RKO (cell line): Measurements from ENCODE around the gene GMCL2.
"Not testable (repeated sequence)": the region's sequence is repeated elsewhere in the genome, so short reads cannot be mapped to it uniquely, and the experiment has no call there.

Experiments
- DNase-seq: peaks from one replicate; pipeline ENCODE4 v3.0.0-alpha.2; 2016; ENCODE audit warnings: low spot score

GMCL2 gene, protein sequence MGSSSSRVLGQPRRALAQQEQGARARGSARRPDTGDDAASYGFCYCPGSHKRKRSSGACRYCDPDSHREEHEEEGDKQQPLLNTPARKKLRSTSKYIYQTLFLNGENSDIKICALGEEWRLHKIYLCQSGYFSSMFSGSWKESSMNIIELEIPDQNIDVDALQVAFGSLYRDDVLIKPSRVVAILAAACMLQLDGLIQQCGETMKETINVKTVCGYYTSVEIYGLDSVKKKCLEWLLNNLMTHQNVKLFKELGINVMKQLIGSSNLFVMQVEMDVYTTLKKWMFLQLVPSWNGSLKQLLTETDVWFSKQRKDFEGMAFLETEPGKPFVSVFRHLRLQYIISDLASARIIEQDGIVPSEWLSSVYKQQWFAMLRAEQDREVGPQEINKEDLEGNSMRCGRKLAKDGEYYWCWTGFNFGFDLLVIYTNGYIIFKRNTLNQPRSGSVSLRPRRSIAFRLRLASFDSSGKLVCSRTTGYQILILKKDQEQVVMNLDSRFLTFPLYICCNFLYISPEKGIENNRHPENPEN

DNA sequence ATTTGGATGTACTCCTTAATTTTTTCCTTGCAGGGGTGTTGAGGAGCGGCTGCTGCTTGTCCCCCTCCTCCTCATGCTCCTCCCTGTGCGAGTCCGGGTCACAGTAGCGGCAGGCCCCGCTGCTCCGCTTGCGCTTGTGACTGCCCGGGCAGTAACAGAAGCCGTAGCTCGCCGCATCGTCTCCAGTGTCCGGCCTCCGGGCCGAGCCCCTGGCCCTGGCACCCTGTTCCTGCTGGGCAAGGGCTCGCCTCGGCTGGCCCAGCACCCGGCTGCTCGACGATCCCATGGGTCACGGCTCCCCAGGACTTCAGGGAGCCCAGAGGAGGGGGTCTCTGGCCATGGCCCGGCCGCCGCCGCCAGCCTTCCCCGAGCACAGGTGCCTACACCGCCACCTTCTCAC, at the start of gene GMCL2:
Gene GMCL2 (minus strand): TSS at position 358 of the 400 bp plus-strand sequence. CDS start 72 bp downstream, at position 286.
- no peak for DNase-seq

DNA sequence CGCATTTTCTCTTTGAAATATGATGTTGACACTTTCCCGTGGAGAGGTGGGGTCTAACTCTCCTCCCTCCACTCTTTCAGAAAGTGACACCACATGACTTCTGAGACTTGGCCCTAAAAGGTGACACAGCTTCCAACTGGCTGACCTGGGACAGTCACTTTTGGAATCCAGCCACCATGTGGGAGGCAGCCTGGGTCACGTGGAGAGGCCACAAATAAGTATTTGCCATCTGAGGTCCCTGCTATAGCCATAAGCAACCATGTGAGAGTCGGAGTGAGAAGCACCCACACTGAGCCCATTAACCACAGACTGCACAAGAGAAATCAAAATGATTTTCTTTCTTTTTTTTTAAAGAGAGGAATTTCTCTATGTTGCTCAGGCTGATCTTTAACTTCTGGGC, 49.5 kb upstream of the GMCL2 start:
- no peak for DNase-seq

DNA sequence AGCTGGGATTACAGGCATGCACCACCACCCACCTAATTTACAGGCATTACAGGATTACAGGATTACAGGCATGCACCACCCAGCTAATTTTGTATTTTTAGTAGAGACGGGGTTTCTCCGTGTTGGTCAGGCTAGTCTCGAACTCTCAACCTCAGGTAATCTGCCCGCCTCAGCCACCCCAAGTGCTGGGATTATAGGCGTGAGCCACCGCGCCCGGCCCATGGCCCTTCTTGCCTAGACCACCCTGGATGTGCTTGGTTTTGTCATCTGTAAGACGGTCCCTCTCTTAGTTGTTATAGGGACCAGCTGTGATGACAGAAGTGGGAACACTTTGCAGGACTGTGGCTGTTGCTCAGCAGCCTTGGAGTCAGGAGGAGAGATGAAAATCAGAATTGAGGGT, 49.0 kb upstream of the GMCL2 start:
- DNase-seq: no peak

DNA sequence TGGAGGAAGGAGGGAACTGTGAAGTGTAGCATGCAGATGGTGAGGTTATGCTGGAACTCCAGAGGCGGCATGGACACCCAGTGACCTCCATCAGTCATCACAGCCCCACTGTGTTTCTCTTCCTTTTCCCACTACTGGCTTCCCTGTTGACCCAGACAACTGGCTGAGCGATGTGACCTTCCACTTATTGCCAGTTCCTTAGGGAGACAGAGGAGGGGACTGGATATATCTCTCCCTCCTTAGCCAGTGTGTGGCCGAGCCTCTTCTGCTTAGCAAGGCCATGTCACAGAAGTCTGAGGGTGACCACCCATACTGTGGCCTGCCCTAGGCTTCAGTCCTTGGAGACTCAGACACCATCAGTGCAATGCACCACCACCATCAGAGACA, 48.4 kb upstream of the GMCL2 start:
- no peak for DNase-seq

DNA sequence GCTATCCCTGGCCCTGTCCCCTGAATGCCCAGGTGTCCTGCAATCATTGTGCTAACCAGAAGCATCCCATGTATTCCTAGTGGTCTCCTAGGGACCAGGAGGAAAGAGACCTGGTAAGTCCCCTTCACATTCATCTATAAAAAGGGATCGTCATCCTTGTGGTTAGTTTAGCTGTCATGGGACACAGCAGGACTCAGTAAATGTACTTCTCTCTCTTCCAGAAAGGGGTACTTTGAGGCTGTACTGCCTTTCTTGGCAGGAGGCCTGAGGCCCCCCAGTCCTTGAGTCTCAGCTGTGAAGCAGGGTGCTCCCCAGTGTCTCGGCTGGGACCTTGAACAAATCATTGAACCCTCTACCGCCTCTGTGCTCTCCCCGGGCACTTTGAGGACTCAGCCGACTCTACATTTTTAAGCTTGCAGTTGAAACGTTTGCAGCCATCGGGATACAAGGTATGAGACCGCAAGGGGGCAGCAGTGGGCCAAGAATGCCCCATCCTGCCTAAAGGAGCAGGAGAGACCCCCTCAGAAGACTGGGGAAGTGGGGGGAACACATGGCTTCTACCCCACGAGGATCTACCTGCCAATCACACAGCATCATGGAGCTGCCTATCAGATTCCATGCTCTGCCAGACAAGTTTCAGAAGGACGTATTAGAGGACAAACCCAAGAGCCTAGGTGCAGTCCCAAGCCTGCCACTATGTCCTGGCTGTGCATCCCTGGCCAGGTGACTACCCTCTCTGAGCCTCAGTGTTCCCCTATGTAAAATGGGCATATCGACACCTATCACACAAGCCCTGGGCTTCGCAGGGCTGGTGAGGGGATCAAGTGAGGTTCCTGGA, 47.8 kb upstream of the GMCL2 start:
- DNase-seq: peak; percentile 67

DNA sequence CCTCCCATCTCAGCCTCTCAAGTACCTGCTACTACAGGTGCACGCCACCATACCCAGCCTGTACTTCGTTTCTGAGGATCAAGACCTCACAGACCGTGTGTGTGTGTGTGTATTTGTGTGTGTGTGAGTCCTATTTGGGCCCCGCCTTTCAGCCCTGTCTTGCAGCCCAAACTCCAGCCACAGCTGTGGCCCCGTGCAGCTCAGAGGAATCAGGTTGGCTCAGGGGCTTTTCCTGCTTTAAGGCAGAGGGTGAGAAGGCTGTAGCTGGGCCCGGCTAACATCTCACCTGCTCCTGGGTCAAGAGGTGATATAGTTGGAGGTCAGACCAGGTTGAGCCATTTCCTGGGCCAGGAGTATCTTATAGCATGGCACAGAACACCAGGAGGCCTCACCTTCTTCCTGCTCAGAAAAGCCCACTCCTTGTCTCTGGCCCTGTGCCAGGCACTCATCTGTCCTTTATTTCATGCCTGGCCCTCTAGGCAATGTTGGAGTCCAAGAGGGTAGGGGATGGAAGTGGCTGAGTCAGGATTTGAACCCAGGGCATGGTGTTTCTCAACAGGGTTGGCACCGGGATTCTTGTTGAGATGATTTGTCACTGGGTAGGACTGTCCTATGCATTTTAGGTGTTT, 47.1 kb upstream of the GMCL2 start:
- no peak for DNase-seq

DNA sequence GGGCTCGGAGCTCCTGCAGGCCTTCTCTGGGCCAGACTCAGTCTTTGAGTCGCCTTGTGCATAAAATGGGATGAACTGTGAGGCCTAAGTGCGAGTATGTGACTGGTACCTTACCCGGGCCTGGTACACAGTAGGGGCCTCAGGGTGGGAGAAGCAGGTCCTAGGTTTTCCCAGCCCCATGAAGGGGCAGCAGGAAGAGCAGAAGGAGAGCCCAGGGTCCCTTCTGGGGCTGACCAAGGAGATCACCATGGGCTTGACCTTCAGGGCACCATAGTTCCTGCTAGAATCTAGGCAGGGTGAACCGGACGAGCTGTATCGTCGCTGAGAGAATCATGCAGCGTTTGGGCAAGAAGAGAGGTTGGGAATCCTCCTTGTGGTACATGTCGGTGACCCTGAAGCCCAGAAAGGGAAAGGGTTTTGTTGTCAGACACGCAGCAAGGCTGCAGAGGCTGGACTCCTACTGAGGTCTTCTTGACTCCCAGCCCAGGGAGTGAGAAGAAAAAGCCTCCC, 45.8 kb upstream of the GMCL2 start:
- no peak for DNase-seq

DNA sequence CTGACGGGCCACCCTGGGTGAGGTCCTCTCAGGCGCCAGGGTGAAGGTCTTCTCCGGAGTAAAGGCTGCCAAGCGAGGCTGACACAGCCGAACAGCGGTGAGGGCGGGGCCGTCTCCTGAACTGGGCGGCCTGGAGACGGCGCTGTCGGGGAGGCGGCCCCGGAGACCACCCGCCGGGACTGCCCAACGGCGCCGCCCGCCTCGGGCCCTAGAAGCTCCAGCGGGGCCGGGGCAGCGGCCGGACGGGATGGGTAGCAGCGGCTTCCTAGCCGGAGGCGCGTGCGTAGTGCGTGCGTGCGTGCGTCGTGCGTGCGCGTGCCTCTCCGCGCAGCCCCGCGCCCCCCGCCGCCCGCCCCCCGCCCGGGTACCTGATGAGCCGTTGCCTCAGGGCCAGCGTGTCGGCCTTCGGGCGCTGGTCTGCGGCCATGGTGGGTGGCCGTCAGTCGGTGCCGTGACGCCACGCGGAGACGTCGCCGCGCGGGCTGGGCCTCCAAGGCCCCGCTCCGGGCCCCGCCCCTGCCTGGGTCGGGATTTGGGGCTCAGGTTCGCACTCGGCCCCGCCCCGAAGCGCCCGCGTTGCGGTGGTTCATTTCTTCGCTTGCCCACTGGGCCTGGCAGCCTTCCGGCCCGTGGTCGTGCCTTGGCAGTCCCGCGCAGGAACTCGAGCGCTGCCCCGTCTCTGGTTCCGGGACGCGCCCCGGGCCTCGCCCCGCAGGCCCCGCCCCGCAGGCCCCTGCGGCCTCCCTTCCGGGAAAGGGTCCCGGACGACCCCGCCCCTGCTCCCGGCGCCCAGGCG, 45.2 kb upstream of the GMCL2 start, which contains the start of gene PHYKPL:
Gene PHYKPL (minus strand): TSS at position 679 of the 796 bp plus-strand sequence. CDS start 252 bp downstream, at position 427.
- peak; percentile 76 for DNase-seq

DNA sequence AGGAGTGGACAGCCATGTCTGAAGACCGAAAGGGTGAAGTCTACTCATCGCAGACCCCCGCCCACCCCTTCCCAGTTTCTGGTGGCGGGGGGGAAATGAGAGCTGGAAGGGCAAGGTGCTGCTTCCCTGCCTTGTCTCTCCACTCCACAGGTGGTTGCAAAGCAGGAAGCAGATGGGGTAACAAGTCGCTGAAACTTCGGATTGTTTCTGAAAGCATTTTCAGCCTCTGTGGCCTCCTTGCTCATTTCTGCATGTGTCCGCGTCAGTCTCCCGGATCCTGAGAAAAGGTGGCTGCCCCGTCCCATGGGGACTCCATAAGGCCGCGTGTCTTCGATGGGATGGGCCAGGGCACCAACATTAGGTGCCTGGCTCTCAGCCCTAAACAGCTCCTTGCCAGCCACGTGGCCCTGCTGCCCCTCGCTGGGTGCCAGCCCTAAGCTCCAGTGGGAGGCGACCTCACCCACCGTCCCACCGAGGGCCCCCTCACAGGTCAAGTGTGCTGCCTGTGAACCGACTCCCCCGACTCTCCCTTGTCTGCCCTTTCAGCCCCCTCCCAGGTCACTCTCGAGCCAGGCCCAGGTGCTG, 44.5 kb upstream of the GMCL2 start:
- no peak for DNase-seq

DNA sequence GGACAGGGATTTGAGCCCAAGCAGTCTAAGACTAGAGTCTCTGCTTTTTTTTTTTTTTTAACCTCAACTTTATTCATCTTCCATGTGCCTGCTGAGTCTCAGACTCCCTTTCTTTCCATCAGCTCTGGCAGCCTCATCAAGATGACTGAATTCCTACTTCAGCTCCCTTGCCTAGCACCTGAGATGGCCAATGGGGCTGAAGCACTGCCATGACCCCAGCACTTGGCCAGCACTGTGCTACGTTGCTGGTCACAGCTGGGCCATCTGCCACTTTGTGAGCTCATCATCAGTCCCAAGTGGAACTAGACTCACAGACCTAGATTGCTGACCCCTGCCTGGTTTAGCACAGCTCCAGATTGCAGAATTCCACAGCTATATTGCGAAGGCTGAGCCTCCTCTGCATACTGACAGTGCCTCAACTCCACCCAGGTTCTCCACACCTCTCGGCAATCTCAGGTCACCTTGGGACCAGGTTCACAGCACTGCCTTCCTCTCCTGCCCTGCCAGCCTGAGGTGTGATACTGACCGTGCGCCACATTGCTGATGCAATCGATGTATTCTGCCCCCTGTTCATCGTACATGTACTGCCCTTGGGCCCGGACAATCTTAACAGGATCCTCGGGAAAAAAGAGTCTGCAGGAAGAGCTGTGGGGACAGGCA, 43.8 kb upstream of the GMCL2 start:
- DNase-seq: peak; percentile 72

DNA sequence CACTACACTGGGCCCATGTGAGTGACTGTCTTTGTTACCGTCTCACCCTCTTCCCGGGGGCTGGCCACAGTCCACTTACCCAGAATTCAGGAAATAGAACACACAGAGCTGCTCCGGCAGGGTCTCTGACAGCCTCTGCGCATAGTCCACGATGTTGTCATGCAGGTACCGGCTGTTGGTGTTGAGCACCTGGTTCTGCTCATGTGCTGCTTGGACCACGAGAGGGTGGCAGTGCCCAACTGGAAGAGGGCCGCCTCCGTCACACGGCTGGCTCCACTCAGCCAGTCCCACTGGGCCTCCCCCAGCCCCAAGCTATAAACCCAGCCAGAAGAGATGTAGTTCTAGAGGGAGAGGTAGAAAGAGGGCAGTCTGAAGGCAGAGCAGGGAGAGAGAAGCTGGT, 42.7 kb upstream of the GMCL2 start:
- DNase-seq: no peak

DNA sequence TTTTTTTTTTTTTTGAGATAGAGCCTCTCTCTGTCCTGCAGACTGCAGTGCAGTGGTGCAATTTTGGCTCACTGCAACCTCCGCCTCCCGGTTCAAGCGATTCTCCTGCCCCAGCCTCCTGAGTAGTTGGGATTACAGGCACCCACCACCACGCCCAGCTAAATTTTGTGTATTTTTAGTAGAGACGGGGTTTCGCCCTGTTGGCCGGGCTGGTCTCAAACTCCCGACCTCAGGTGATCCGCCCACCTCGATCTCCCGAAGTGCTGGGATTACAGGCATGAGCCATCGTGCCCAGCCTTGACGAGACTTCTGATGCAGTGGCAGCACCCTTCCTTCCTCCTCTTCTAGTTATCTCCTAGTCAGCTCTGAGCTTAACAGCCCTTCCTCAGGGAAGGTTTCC, 41.9 kb upstream of the GMCL2 start:
- DNase-seq: not testable (repeated sequence)

DNA sequence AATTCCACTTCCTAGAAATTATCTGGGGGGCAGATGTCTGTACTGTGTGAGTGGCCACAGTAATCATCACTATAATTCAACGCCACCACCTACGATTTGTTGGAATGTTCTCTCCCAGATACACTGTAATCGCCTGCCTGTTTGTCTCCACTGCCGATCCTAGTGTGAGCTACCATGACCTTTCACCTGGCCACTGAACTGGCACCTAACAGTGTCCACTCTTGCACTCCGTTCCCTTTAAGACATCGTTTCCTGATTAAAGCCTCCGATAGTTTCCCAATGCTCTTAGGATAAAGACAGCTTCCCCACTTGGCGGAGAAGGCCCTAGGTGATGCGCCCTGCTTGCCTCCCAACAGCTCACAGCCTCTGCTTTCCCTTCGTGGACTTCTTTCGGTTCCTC, 41.4 kb upstream of the GMCL2 start:
- no peak for DNase-seq

DNA sequence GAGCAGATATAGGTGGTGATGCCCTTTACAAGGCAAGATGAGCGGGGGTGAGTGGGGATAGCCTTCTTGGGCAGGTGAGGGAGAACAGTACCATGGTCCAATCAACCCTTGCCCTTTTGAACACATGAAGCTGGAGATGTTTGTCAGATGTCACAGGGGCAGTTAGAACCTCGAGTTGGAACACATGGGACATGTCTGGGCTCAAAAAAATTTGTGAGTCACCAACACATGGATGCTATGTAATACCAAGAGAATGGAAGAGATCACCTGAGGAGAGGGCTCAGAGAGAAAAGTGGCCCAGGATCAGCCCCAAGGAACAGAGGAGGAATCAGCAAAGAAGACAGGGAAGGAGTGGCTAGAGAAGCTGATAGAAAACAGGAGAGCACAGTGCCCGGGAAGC, 40.8 kb upstream of the GMCL2 start:
- no peak for DNase-seq

DNA sequence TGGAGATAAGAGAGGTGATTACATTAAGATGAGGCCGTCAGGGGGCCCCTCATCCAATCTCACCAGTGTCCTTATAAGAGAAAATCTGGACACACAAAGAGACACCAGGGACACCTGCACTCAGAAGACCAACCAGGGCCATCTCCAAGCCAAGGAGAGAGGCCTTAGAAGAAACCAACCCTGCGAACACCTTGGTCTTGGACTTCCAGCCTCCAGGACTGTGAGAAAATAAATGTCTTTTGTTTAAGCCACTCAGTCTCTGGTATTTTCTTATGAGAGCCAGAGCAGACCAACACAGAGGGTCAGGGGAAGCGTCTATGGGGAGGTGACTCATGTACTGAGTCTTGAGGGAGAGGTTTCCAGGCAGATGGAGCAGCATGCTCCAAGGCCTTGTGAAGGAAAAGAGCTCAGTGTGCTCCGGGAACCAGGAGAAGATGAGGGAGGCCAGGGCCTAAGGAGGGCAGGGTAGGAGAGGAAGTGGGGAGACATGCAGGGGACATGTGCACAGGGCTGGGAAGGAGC, 40.0 kb upstream of the GMCL2 start:
- no peak for DNase-seq

DNA sequence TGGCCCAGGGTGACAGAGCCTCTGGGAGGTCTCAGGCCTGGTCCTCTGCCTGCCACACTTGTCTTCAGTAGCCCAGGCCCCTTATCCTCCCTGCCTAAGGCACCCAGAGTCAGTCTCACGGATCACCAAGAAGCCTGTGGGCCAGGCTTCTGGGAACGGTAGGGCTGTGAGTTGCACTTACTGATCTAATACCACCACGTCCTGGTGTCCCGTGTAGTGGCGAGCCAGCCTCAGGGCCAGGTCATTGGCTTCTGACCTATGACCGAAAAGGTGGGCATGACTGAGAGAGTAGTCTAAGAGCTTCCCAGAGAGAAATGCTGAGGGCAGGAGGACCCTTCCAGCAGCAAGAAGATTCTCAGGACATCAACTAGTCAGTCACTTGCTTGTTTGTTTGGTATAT, 38.0 kb upstream of the GMCL2 start:
- DNase-seq: no peak

DNA sequence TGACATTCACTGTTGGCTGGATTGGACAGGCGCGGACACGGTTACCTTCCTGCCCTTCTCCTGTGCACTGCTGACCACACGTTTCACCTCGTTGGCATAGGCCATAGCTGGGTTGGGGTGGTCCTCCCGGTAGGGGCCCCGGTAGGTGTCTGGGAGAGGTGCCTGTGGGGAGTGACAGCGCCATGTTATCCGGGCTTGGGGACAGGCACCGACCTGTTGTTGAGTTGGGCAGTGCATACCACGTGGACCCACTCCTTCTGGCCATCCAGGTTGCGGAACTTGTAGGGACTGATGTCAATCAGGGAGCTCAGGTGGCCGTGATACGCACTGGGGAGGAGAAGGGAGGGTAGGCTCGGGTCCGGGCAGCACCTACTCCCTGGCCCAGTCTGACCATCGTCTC, 37.2 kb upstream of the GMCL2 start:
- DNase-seq: no peak

DNA sequence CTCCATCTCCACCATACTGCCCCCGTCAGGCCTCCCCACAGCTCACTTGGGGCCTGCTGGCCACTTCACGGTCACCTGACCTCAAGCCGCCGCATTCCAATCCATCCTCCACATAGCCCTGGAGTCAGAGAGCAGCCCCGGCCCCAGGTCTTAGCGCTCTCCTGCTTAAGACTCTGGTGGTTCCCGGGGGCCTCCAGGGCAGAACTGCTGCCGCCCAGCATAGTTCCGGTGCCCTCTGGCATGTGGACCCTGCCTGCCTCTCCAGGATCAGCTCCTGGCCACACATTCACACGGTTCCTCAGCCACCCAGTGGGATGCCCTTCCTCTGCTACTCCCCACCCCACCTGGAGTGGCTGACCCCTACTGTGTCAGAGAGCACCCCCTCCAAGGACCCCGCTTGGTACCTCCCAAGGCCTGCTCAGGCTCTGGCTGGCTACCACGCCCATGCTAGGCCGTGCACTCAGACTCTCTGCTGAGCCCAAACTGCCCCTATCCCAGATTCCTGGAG, 36.7 kb upstream of the GMCL2 start:
- no peak for DNase-seq

DNA sequence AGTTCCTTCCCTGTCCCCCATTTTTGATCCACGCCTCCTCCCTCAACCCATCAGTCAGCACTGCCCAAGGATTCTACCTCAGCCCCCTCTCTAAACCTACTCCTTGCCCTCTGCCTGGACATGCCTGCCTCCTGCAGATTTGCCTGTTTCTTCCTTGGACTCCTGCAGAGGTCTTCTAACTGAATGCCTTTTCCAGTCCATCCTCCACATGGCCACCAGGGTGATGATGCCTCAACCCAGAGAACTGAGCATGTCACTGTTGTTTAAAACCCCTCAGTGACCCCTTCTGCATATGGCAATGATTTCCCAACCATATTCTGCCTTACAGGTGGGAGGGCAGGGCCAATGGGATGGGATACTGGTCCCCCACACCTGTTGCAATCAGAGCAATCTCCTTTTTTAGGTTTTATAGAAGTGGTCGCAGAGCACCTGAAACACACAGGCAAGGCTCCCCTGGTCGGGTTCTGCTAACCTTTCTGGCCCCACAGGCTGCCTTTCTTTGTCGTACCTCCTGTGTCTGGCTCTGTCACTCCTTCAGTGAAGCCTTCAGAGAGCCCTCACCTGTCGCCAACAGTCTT, 36.1 kb upstream of the GMCL2 start:
- DNase-seq: no peak

DNA sequence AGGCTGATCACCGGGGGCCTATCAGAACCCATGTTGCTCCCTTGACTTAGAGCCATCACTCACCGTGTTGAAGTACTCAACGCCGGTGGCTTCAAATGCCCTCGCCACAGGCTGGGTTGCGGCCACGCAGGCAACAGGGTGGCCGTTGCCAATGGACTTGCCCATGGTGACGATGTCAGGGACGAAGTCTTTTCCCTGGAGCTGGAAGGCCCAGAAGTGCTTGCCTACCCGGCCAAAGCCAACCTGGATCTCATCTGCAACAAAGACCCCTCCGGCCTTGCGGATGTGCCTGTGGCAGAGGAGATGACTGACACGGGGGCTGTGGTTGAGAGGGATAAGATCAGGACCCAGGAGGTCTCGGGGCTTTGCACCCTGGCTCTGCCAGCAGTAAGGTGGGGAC, 35.1 kb upstream of the GMCL2 start:
- DNase-seq: no peak
